Measurements from ENCODE around the gene CARD19. TPM values are rescaled to one million over a fixed set of nuclear protein-coding genes. Genes with fewer than 3 reads are reported as not detected.
"Not testable (repeated sequence)": the region's sequence is repeated elsewhere in the genome, so short reads cannot be mapped to it uniquely, and the experiment has no call there.

CARD19 gene
- total RNA-seq, 8 experiments from 2014 or later = 17.5 to 57.7 (median 30.1) TPM

GRCh38 chr9:93093877-93094657 is 1.9 kb upstream of the CARD19 start:
- no peak overlapping the region for H3K4me3 ChIP-seq
- no peak for ATAC-seq (replicated peaks in 6 of 8)
- peak overlapping the region in 1 of 2 donors; percentile 16 for H3K27ac ChIP-seq
- WGBS, 10 experiments = 40 to 90% (median 83%) methylated on average over 1 to 3 of the region's 7 CpGs; no CpG with 5 or more reads in 7 of the 10 experiments
- in situ Hi-C loops (cut with MboI; ENCODE audit: low pct_unique_long_range_greater_than_20kb in 2 of 9, low sequenced_read_pairs in 9 of 9, unreplicated experiment in 9 of 9) = no loop called here
- H3K4me1 ChIP-seq (replicated peaks in 1 of 2) = peaks cover 15 to 29% of the 10 kb centered on the region in 2 donors

GRCh38 chr9:93094658-93095204 is 1.3 kb upstream of the CARD19 start:
- 40 to 93% (median 80%) methylated on average over 1 to 6 of the region's 11 CpGs; no CpG with 5 or more reads in 3 of the 10 experiments for WGBS, 10 experiments
- no peak for ATAC-seq (replicated peaks in 6 of 8)
- H3K27ac ChIP-seq = peak overlapping the region; percentile 52 to 79
- H3K4me1 ChIP-seq (replicated peaks in 1 of 2) = peaks cover 15 to 29% of the 10 kb centered on the region in 2 donors
- in situ Hi-C loops (cut with MboI; ENCODE audit: low pct_unique_long_range_greater_than_20kb in 2 of 9, low sequenced_read_pairs in 9 of 9, unreplicated experiment in 9 of 9) = no loop called here
- peak overlapping the region in 3 of 5 donors; percentile 24 to 34 (median 25) for H3K4me3 ChIP-seq

DNA sequence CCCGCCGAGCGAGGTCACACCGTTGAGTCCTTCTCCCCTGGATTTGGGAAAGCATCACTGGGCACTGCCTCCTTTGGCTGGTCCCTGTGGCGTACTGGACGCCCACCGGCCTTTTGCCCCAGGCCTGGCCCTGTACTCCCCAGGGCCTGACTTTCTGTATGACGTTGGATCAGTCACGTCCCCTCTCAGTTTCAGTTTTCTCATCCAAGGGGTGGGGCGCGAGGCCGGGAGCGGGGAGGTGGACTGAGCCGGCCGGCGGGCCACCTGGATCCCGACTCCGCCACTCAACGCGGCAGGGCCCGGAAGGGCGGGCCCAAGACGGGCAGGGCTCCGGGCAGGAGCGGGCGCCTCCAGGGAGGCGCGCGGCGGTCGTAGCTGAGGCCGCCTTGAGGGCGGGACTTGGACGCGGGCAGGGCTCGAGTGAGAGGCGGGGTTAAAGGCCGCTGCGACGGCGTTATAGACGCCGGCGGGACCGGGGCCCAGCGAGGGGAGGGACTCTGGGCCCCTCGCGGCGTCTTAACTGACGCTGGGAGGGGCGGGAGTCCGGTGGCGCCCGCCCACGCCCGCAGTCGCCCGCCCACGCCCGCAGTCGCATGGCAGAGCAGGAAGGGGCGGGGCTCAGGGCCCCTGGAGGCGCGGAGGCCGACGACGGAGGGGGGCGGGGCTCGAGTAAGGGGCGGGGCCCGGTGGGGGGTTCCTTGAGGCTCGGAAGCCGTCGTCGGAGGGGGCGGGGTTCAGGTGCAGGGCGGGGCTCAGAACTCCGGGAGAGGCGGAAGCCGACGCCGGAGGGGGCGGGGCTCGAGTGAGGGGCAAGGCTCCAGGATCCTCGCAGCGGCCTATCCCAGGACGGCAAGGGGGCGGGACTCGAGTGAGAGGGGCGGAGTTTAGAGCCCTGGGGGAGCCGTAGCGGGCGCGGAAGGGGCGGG is 549 bp upstream of the CARD19 start:
- WGBS, 10 experiments = 20% methylated on average over 7 of the region's 95 CpGs; no CpG with 5 or more reads in 9 of the 10 experiments
- H3K4me1 ChIP-seq (replicated peaks in 1 of 2) = peaks cover 15 to 29% of the 10 kb centered on the region in 2 donors

DNA sequence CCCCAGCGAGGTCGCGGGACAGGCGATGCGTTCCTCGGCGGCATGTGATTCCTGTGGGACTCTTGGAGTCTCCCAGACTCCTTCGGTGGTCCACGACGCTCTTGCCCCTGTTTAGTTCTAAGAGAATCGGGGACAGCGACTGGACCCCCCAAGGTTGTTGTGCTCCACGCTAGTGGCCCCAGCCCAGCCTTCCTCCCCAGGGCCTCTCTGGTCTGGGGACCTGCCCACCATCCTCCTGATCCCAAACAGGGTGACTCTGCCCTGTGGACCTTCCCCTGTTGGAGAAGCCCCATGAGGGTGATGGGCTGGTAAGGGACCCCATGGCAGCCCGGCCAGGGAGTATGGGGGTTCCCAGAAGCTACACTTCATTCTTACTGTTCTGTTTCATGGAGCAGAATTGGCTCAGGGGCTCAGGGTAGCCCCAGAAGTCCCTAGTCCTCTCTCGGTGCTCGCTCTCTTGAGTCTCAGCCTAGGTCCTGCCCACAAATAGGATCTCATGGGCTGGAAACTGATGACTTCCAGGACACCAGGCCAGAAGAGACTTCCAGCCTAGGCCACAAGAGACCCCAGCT is 880 bp downstream of the CARD19 start:
- Histone ChIP-seq H3K4me1 (replicated peaks in 1 of 2) (peaks cover 15 to 29% of the 10 kb centered on the region in 2 donors), H3K27ac (no peak overlapping the region), H3K4me3 (peak overlapping the region; percentile 56 to 92 (median 79))
- WGBS, 10 experiments = 6 to 80% (median 24%) methylated on average over 1 to 5 of the region's 16 CpGs; no CpG with 5 or more reads in 3 of the 10 experiments
- in situ Hi-C loops (cut with MboI; ENCODE audit: low pct_unique_long_range_greater_than_20kb in 2 of 9, low sequenced_read_pairs in 9 of 9, unreplicated experiment in 9 of 9) = no loop called here
- ATAC-seq (replicated peaks in 6 of 8) = no peak

More for the DNA sequence above, 549 bp upstream of the CARD19 start:
- H3K27ac ChIP-seq = peak overlapping the region; percentile 52 to 79
- H3K4me3 ChIP-seq = peak overlapping the region; percentile 56 to 92 (median 79)
- ATAC-seq (replicated peaks in 6 of 8) = peak; percentile 71 to 87 (median 76)
- in situ Hi-C loops (cut with MboI; ENCODE audit: low pct_unique_long_range_greater_than_20kb in 2 of 9, low sequenced_read_pairs in 9 of 9, unreplicated experiment in 9 of 9) = no loop called here

- H3K4me3 ChIP-seq = peak overlapping the region in 4 of 5 donors; percentile 56 to 92 (median 82)
- H3K27ac ChIP-seq = no peak overlapping the region
- peaks cover 15 to 29% of the 10 kb centered on the region in 2 donors for H3K4me1 ChIP-seq (replicated peaks in 1 of 2)
- WGBS, 10 experiments = 46 to 100% (median 78%) methylated on average over 1 to 4 of the region's 11 CpGs; no CpG with 5 or more reads in 3 of the 10 experiments
- in situ Hi-C loops (cut with MboI; ENCODE audit: low pct_unique_long_range_greater_than_20kb in 2 of 9, low sequenced_read_pairs in 9 of 9, unreplicated experiment in 9 of 9) = no loop called here
- ATAC-seq (replicated peaks in 6 of 8) = peak in 1 of 8 experiments; percentile 3
Observed at GRCh38 chr9:93097511-93098201, 1.6 kb downstream of the CARD19 start.

DNA sequence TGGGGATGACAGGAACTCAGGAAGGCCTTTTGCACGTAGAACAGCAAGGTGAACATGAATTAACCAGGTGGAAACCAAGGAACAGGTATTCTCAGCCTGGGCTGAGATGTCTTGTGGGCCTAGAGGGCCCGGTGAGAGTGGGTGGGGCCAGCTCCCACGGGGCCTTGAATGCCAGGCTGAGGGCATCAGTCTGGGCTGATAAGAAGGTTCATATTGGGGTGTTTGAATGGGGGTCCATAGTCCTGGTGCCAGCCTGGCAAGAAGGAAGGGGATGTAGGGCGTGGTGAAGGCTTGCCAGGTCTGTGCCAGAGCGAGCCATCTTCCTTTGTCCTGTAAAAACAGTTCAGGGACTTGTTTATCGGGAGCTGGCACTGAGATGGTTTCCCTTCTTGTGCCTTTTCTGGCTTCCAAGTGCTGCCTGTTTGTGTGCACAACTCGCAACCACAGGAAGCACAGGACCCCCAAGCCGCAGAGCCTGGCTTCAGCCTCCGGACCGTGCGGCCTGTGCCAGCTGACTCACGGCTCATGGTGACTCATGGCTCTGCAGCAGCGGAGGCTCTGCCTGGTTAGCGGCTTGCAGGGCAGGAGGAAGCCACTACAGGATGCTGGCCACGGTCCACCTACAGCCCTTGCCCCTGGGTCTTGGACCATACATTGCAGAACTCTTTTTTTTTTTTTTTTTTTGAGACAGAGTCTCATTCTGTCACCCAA is 2.4 kb downstream of the CARD19 start:
- peak in 5 of 8 experiments; percentile 5 to 34 (median 13) for ATAC-seq (replicated peaks in 6 of 8)
- H3K4me3 ChIP-seq = peak overlapping the region in 1 of 5 donors; percentile 9
- no peak overlapping the region for H3K27ac ChIP-seq
- WGBS, 10 experiments = 33 to 100% (median 94%) methylated on average over 1 to 12 of the region's 15 CpGs; no CpG with 5 or more reads in 2 of the 10 experiments
- in situ Hi-C loops (cut with MboI; ENCODE audit: low pct_unique_long_range_greater_than_20kb in 2 of 9, low sequenced_read_pairs in 9 of 9, unreplicated experiment in 9 of 9) = no loop called here
- peaks cover 15 to 24% of the 10 kb centered on the region in 2 donors for H3K4me1 ChIP-seq (replicated peaks in 1 of 2)

- Histone ChIP-seq H3K27ac (no peak overlapping the region), H3K4me3 (no peak overlapping the region), H3K4me1 (replicated peaks in 1 of 2) (peaks cover 15 to 16% of the 10 kb centered on the region in 2 donors)
- in situ Hi-C loops (cut with MboI; ENCODE audit: low pct_unique_long_range_greater_than_20kb in 2 of 9, low sequenced_read_pairs in 9 of 9, unreplicated experiment in 9 of 9) = no loop called here
- no peak for ATAC-seq (replicated peaks in 6 of 8)
- WGBS, 10 experiments = 20 to 90% (median 80%) methylated on average over 1 to 5 of the region's 16 CpGs; no CpG with 5 or more reads in 5 of the 10 experiments
Observed at GRCh38 chr9:93099551-93100275, 3.7 kb downstream of the CARD19 start.

- Histone ChIP-seq H3K4me1 (replicated peaks in 1 of 2) (peaks cover 15 to 16% of the 10 kb centered on the region in 2 donors), H3K27ac (no peak overlapping the region), H3K4me3 (no peak overlapping the region)
- no peak for ATAC-seq (replicated peaks in 6 of 8)
- 85 to 100% (median 94%) methylated on average over 2 to 8 of the region's 8 CpGs; no CpG with 5 or more reads in 1 of the 10 experiments for WGBS, 10 experiments
- in situ Hi-C loops (cut with MboI; ENCODE audit: low pct_unique_long_range_greater_than_20kb in 2 of 9, low sequenced_read_pairs in 9 of 9, unreplicated experiment in 9 of 9) = no loop called here
Observed at GRCh38 chr9:93100276-93100636, 4.2 kb downstream of the CARD19 start.

GRCh38 chr9:93101086-93101485 is 5.1 kb downstream of the CARD19 start:
- H3K27ac ChIP-seq; H3K4me3 ChIP-seq; ATAC-seq (replicated peaks in 6 of 8); in situ Hi-C loops (cut with MboI; ENCODE audit: low pct_unique_long_range_greater_than_20kb in 2 of 9, low sequenced_read_pairs in 9 of 9, unreplicated experiment in 9 of 9): not testable (repeated sequence)
- H3K4me1 ChIP-seq (replicated peaks in 1 of 2) = peaks cover 15 to 16% of the 10 kb centered on the region in 2 donors
- WGBS, 10 experiments = 84 to 100% (median 93%) methylated on average over 3 to 6 of the region's 11 CpGs; no CpG with 5 or more reads in 5 of the 10 experiments

GRCh38 chr9:93105620-93106019 is 9.6 kb downstream of the CARD19 start:
- in situ Hi-C loops (cut with MboI; ENCODE audit: low pct_unique_long_range_greater_than_20kb in 2 of 9, low sequenced_read_pairs in 9 of 9, unreplicated experiment in 9 of 9) = no loop called here
- ATAC-seq (replicated peaks in 6 of 8) = no peak
- no peak overlapping the region for H3K4me3 ChIP-seq

More at GRCh38 chr9:93105620-93106019, 9.6 kb downstream of the CARD19 start:
- Histone ChIP-seq H3K27ac (no peak overlapping the region), H3K4me1 (replicated peaks in 1 of 2) (no peaks in the 10 kb centered on the region)
- WGBS, 10 experiments = 82 to 100% (median 100%) methylated on average over 1 of the region's 1 CpG; no CpG with 5 or more reads in 3 of the 10 experiments

Measured in motor neuron (in vitro differentiated cells).